Measurements from ENCODE around the gene ASAP2.
"Not testable (repeated sequence)": the region's sequence is repeated elsewhere in the genome, so short reads cannot be mapped to it uniquely, and the experiment has no call there.

Gene ASAP2

DNA sequence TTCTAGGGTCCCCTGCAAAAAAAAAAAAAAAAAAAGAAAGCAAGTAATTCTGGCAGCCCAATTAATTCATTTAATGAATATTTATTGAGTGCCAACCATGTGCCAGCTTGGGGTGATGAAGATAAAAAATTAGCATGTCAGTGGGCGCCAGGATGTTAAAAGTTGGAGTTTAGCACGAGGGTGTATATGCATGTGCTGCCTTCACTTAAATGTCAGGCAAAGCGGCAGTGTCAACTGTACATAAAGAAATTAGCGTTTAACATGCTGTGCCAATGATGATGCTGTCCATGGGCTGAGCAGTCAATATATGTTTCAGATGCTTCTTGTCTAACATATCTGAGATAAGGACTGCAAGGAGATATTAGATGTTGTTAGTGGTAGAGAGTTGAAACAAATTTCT is 49.5 kb downstream of the ASAP2 start:
- ATAC-seq: no peak

GRCh38 chr2:9256570-9257043 is 50.0 kb downstream of the ASAP2 start:
- no peak for ATAC-seq

DNA sequence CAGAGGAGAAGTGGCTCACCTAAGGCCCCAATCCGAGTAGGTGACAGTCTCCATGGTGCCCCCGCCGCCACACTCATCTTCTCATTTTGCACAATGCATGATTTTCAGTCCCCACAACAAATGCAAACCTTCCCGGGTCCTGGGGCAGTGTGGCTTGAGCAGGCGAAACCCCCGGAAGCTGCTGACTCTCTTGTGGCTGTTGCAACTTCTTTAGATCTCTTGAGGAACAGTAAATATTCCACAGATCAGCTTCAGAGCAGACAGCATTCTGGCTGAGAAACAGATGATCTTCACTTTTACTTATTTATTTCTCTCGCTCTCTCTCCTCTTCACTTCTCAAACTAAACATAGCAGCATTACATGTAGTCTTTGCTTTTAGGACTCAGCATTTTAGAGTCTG is 51.9 kb downstream of the ASAP2 start:
- no peak for ATAC-seq

GRCh38 chr2:9258953-9259399 is 52.4 kb downstream of the ASAP2 start:
- no peak for ATAC-seq

DNA sequence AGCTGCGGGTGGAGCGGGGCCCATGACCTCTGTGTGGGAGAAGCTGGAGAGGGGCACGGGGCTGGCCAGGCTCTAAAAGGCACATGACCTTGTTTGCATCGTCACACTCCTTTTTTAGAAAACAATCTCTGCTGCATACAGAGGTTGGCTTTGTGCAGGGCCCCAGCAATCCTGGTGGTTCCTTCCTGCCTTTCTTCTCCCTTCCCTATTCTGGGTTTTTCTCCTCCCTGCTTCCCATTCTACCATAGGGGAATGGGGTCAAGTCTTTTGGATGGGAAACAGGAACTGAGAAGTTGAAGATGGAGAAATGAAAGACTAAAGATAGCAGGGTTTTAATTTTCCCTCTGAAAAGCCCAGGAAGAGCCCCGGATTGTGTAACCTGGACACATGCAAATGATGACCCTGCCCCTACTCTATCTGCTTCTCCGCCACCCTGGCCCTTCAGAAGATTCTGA is 53.9 kb downstream of the ASAP2 start:
- no peak for ATAC-seq

GRCh38 chr2:9261231-9261883 is 54.7 kb downstream of the ASAP2 start:
- no peak for ATAC-seq

DNA sequence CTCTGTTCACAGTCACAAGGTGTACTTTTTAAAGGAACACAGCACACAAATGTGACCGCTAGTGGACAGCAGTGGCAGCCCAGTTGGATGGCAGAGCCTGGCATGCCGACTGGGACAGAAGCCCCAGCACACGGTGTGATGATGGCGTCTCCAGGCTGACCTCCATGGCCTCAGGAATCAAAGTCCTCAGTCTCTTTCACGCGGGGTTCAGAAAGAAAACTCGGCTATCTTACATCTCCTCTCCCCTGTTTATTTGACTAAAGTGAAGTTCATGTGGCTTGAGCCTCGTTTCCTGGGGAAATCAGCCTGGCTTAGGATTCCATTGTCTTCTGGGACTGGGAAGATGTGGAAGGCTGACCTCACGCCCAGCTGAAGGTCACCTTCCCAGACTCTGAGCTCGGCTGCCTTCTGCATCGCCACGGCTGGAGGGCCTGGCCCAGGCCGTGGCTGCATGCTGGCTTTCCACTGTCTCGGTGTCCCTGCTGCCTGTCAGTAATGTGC is 56.1 kb downstream of the ASAP2 start:
- no peak for ATAC-seq

- no peak for ATAC-seq
Observed at GRCh38 chr2:9263428-9263827, 56.8 kb downstream of the ASAP2 start.

- no peak for ATAC-seq
Observed at GRCh38 chr2:9264301-9264700, 57.7 kb downstream of the ASAP2 start.

DNA sequence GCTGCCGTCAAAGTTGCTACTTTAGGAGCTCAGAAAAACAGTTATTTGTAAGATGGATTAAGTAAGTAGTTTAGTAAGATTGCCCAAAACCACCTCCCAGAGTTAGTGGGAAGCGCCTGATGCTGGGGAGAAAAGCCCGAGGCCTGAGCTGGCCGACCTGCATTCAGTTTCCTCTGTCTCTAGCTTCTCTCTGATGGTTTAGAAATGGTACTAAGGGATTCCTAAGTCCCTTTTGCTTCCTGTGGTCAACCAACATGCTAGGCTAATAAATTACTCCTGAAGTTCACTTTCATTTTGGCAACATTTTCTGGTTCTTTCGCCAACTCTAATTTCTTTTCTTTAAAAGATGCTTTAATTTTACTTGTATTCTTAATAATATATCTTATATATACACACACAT is 60.1 kb downstream of the ASAP2 start:
- no peak for ATAC-seq

- ATAC-seq: not testable (repeated sequence)
Observed at GRCh38 chr2:9267286-9267685, 60.7 kb downstream of the ASAP2 start.

DNA sequence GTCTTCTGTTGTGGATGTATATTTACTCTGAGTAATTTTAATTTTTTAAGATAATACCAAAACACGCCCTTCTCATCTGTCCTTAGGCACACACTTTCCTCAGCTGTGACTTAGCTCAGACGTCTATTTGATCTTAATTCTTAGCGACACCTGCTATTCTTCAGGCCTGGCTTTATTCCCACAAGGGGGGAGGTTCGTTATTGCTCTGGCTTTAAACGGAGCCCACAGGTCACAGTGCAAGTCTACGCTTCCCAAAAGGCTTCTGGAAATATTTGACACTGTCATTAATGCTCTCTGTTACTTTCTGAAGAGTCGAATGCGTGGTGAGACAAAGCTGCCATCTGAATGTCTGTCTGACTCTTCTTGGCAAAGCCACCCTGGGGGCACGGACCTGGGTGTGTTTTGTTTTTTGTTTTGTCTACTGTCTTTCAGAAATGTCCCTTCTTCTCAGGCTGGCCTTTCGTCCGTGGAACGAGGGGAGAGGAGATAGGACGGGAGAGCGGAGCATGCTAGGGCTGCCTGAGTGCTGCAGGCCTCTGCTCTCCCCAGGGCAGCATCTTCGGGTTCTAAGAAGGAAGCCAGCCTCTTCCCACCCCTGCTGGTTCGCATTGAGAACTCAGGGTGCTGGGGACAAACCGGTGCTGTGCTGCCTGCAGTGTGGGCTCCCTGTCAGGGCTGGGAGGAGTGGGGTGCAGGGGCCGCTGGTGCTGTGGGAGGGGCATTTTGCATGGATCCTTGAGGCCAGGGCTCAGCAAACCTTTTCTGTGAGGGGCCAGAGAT is 61.9 kb downstream of the ASAP2 start:
- ATAC-seq: no peak

- ATAC-seq: no peak
Observed at GRCh38 chr2:9269295-9269694, 62.7 kb downstream of the ASAP2 start.

DNA sequence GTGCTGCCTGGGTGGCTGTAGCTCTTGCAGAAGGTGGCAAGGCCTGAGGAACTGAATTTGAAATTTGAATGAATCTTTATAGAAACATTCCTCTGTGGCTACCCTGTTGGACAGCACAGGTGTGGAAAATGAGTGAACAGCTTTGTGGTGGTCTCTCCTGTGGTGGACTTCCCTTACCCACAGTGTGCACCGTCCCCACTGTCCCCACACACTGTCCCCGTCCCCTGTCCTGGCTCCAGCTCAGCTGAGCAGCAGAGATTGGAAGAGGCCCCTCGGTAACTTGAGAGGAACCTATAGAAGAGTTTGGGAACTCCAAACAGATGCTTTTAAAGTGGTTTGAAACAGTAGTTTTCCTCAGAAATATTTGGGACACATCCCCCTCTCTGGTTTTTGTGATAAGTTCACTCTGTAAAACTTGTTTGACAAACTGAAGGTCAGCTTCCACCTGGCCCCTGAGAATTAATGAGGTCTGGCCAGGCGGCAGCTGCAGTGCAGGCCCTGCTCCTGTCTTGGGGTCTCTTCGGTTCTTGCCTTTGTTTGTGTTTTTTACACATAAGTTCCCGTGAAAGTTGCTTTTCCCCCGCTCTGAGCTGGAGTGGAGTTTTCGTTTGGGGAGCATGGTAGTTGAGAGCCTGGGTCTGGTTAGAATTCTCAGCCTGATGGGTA is 63.2 kb downstream of the ASAP2 start:
- ATAC-seq: no peak

DNA sequence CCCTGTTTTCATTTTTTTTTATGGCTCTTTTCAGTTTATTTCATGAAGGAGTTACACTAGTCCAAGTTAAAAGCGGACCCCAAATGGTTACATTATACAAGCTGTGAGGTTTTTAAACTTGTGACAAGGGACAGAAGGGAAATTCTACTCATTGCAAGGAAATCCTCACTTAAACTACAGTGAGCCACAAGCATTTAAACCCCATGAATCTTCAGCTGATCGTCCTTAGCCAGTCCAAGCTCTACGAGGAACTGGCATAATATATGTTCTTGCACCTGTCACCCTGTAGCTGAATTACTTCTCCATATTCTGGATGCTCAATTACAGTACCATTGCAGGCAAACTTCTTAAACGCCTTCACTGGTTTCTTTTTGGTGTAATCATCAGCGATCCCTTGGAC is 64.5 kb downstream of the ASAP2 start:
- no peak for ATAC-seq

- no peak for ATAC-seq
Observed at GRCh38 chr2:9271691-9272090, 65.1 kb downstream of the ASAP2 start.

DNA sequence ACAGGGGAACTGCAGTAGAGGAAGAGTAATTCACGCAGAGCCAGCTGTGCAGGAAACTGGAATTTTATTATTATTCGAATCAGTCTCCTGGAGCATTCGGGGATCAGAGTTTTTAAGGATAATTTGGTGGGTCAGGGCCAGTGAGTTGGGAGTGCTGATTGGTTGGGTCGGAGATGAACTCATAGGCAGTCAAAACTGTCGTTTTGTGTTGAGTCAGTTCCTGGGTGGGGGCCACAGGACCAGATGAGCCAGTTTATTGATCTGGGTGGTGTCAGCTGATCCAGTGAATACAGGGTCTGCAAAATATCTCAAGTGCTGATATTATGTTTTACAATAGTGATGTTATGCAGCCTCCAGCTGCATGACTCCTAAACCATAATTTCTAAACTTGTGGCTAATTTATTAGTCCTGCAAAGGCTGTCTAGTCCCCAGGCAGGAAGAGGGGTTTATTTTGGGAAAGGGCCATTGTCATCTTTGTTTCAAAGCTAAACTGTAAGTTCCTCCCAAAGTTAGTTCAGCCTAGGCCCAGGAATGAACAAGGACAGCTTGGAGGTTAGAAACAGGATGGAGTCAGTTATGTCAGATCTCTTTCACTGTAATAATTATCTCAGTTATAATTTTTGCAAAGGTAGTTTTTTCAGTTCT is 67.0 kb downstream of the ASAP2 start:
- ATAC-seq: no peak

DNA sequence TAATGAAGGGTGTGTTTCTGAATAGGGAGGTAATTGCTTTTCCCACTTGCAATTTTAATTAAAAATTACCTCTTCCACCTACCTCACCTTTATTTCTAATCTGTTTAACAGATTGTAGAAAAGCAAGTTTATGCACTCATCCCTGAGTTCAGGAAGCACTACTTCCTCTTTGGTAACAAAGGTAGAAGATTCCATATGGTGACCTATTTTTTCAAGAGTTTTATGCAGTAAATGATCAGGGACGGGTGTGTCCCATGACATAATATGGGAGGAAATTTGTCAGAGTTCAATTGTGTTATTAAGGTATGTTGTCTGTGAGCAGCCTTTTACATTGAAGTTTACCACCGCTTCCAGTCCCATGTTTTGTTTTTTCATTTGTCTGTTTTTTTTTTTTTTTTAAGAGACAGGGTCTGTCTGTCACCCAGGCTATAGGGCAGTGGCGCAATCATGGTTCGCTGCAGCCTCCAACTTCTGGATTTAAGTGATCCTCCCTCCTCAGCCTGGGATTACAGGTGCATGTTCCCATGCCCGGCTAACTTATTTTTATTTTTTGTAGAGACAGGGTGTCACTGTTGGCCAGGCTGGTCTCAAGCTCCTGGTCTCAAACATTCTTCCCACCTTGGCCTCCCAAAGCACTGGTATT is 68.2 kb downstream of the ASAP2 start:
- no peak for ATAC-seq

GRCh38 chr2:9275399-9275798 is 68.8 kb downstream of the ASAP2 start:
- no peak for ATAC-seq

DNA sequence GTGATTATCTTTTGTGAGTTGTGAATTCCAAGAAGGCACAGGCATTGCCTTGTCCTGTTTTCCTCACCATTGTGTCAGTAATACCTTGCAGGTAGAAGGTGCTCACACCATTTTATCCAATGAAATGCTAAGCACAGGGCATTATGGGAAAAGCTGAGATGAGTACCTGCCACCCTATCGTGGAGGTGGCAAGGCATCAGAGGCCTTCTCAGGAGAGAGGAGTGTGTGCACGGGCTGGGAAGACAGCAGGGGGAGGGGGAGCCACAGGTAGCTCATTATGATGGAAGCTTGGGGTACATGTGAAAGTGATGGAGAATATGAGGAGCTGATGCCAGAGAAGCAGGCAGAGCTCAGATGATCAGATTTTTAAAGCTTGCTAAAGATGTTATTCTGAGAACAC is 69.5 kb downstream of the ASAP2 start:
- no peak for ATAC-seq

DNA sequence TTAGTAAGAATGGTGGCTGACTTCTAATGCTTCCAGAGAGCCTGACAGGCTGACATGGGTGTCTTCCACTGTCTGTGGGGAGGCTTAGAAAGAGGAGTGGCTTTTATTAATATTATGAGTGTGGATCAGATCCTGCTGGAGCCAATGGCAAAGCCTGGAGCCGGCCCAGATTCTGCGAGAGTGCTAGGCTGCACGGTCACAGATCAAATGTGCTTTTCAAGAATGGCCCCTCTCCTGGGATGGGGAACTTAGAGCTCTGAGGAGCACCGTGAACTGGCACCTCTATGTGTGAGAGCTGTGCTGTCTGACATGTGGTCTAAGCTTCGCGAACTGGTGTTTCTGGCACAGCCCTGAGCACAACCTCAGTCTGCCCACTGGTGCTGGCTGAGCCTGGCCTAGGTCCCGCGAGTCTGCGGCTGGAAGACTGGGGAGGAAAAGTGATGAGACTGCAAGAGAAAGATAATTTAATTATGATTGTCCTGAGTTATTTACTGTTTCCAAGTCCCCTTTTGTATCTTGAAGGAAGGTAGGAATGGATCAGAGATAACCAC is 70.4 kb downstream of the ASAP2 start:
- ATAC-seq: no peak

GRCh38 chr2:9278439-9278838 is 71.8 kb downstream of the ASAP2 start:
- no peak for ATAC-seq
